ENCODE results near the gene ARHGEF9. TPM values are rescaled to one million over a fixed set of nuclear protein-coding genes. Genes with fewer than 3 reads are reported as not detected.

The ARHGEF9 gene
- total RNA-seq, 6 donors from 2014 or later: 11.7 to 43.0 (median 17.9) TPM

DNA sequence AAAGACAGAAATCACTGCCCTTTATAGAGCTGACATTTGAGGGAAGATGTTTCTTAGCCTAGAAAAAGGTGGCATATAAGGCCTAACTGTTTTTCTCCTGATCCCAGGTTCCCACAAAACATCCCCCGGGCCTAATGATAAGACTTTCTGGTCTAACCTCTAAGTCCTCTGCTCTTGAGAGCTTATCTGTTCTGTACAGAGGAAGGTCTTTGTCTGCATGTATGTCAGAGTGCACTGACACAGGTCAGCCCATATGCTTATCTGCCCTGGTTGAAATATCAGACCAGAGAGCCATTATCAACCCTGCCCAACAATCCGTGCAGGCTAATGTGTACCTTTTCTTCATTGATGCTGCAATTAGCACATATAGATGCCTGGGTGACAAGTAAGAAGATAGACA, 76.2 kb downstream of the ARHGEF9 start:
- Histone ChIP-seq H3K4me1 (peaks cover 0 to 6% (median 0%) of the 10 kb centered on the region in 4 donors), H3K4me3 (no peak overlapping the region), H3K36me3 (peaks cover 0 to 22% (median 2%) of the 10 kb centered on the region in 4 donors), H3K27me3 (no peaks in the 10 kb centered on the region), H3K9me3 (no peaks in the 10 kb centered on the region), H3K27ac (no peak overlapping the region)
- TF ChIP-seq POLR2A (IDR thresholded peaks at IDR 0.05) (no peak), CTCF (IDR thresholded peaks at IDR 0.05) (no peak), POLR2AphosphoS5 (IDR thresholded peaks at IDR 0.05) (no peak), EP300 (IDR thresholded peaks at IDR 0.05) (no peak)
- WGBS, 2 donors: 79 to 92% methylated on average over 1 to 2 of the region's 2 CpGs
- DNase-seq: no peak
- ATAC-seq (ENCODE audit: low FRiP score in 2 of 2): no peak

GRCh38 chrX:63702556-63702955, 82.5 kb downstream of the ARHGEF9 start:
- H3K27me3 ChIP-seq: no peaks in the 10 kb centered on the region
- ATAC-seq (ENCODE audit: low FRiP score in 2 of 2): no peak
- H3K4me1 ChIP-seq: no peaks in the 10 kb centered on the region
- no peak overlapping the region for H3K27ac ChIP-seq
- peaks cover 0 to 34% (median 2%) of the 10 kb centered on the region in 4 donors for H3K36me3 ChIP-seq
- H3K4me3 ChIP-seq: no peak overlapping the region
- DNase-seq: no peak
- WGBS, 2 donors: 71 to 100% methylated on average over 1 of the region's 1 CpG
- no peaks in the 10 kb centered on the region for H3K9me3 ChIP-seq
- TF ChIP-seq POLR2AphosphoS5 (IDR thresholded peaks at IDR 0.05): no peak
- TF ChIP-seq POLR2A (IDR thresholded peaks at IDR 0.05): no peak
- TF ChIP-seq CTCF (IDR thresholded peaks at IDR 0.05): no peak
- TF ChIP-seq EP300 (IDR thresholded peaks at IDR 0.05): no peak

- Histone ChIP-seq H3K4me1 (no peaks in the 10 kb centered on the region), H3K4me3 (no peak overlapping the region), H3K27ac (no peak overlapping the region), H3K36me3 (no peaks in the 10 kb centered on the region), H3K27me3 (no peaks in the 10 kb centered on the region), H3K9me3 (no peaks in the 10 kb centered on the region)
- peak in 1 of 2 donors; percentile 42 for ATAC-seq (ENCODE audit: low FRiP score in 2 of 2)
- TF ChIP-seq POLR2AphosphoS5 (IDR thresholded peaks at IDR 0.05) (no peak), CTCF (IDR thresholded peaks at IDR 0.05) (peak; percentile 38 to 63 (median 52)), POLR2A (IDR thresholded peaks at IDR 0.05) (no peak)
- DNase-seq: no peak
- WGBS, 2 donors: 22 to 50% methylated on average over 1 of the region's 1 CpG
Measured at GRCh38 chrX:63686878-63687714, 97.9 kb downstream of the ARHGEF9 start.

GRCh38 chrX:63680423-63680822, 104.6 kb downstream of the ARHGEF9 start:
- peak in 1 of 2 donors; percentile 23 for DNase-seq
- H3K9me3 ChIP-seq: no peaks in the 10 kb centered on the region
- peaks cover 0 to 6% (median 0%) of the 10 kb centered on the region in 4 donors for H3K36me3 ChIP-seq
- no peak for ATAC-seq (ENCODE audit: low FRiP score in 2 of 2)
- TF ChIP-seq CTCF (IDR thresholded peaks at IDR 0.05) (no peak), POLR2AphosphoS5 (IDR thresholded peaks at IDR 0.05) (no peak), POLR2A (IDR thresholded peaks at IDR 0.05) (no peak), EP300 (IDR thresholded peaks at IDR 0.05) (no peak)
- no peak overlapping the region for H3K27ac ChIP-seq
- WGBS, 2 donors: 67 to 100% methylated on average over 1 to 3 of the region's 3 CpGs
- no peaks in the 10 kb centered on the region for H3K27me3 ChIP-seq
- no peak overlapping the region for H3K4me3 ChIP-seq
- no peaks in the 10 kb centered on the region for H3K4me1 ChIP-seq

Measured in upper lobe of left lung (tissue), 6 donors.